Uterus (tissue), 4 donors: ENCODE data around the gene PTGES. TPM values are rescaled to one million over a fixed set of nuclear protein-coding genes. Genes with fewer than 3 reads are reported as not detected.

Experiments
- DNase-seq, 2 donors: peaks; one replicate each; pipeline ENCODE4 v3.0.0-alpha.2; 2019 to 2020
- H3K27ac ChIP-seq, 2 donors: fragments of 200-600 bp; sonication (generic); 1 replicate in 1 of 2; 2 replicates in 1 of 2; pipeline ENCODE4 v1.5.1; 2016 to 2018
- H3K27me3 ChIP-seq, 2 donors: fragments of 200-600 bp; sonication (generic); one replicate each; pipeline ENCODE4 v1.5.1; 2018 to 2019; ENCODE audit warnings: control low read depth in 1 of 2
- H3K36me3 ChIP-seq, 2 donors: fragments of 200-600 bp; sonication (generic); one replicate each; pipeline ENCODE4 v1.5.1; 2019; ENCODE audit warnings: control low read depth in 1 of 2
- H3K4me1 ChIP-seq, 2 donors: fragments of 200-600 bp; sonication (generic); one replicate each; pipeline ENCODE4 v1.5.1; 2018 to 2019; ENCODE audit warnings: control low read depth in 1 of 2
- H3K4me3 ChIP-seq, 2 donors: fragments of 200-600 bp; sonication (generic); 1 replicate in 1 of 2; 2 replicates in 1 of 2; pipeline ENCODE4 v1.5.1; 2018 to 2019; ENCODE audit warnings: mild to moderate bottlenecking in 1 of 2
- H3K9me3 ChIP-seq, 2 donors: fragments of 200-600 bp; sonication (generic); one replicate each; pipeline ENCODE4 v1.5.1; 2019; ENCODE audit warnings: control low read depth in 1 of 2
- POLR2A ChIP-seq, 2 donors: fragments of 450-650 bp; IDR thresholded peaks; one replicate each; pipeline ENCODE4 v1.6.1; 2016; ENCODE audit warnings: antibody characterized with exemption in 2 of 2, mild to moderate bottlenecking in 1 of 2, moderate library complexity in 1 of 2
- intact Hi-C: fragments of 100-400 bp; cut with DNase I; formaldehyde crosslinking; loops from one replicate; pipeline ENCODE4 v1.15.1; 2023; ENCODE audit warnings: low total_unique reads
- total RNA-seq, 4 donors: library from RNA; depleted of rRNA in 3 of 4; stranded (reverse); fragments of >200 nt in 3 of 4; gene quantifications; one replicate each; pipeline versions ENCODE4 v1.1.0 to v1.2.4, GENCODE V29; 2014 to 2023
- TF ChIP-seq, protein P1 (sequence below), 4 experiments: fragments of 200-600 bp in 2 of 4; fragments of 450-650 bp in 2 of 4; sonication (generic) in 2 of 4; IDR thresholded peaks; one replicate each; pipeline ENCODE4 v1.5.1; 2016 to 2019; ENCODE audit warnings: antibody characterized with exemption in 4 of 4, mild to moderate bottlenecking in 2 of 4, moderate library complexity in 1 of 4
- donor health status: DM: yes; HTN: yes; CAD: no.

PTGES gene
- total RNA-seq, 4 donors from 2014 or later = 1.3 to 7.5 (median 4.2) TPM; not detected in 1

DNA sequence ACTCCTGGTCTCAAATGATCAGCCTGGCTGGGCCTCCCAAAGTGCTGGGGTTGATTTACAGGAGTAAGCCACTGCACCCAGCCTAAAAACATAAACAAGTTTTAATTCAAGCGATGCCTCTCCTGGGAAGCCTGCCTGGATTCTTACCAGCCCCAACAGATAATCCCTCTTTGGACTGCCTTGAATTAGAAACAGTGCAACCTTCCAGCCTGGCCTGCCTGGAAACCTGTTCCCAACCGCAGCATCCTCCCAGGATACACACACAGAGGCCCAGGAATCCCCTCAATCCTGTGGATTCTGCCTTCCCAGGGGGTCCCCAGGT, 19.2 kb downstream of the PTGES start:
- H3K27ac ChIP-seq = no peak overlapping the region
- intact Hi-C loops = no loop called here
- DNase-seq = no peak
- no peak overlapping the region for H3K4me3 ChIP-seq
- H3K27me3 ChIP-seq = no peaks in the 10 kb centered on the region
- H3K36me3 ChIP-seq = no peaks in the 10 kb centered on the region
- no peaks in the 10 kb centered on the region for H3K4me1 ChIP-seq
- TF ChIP-seq POLR2A (IDR thresholded peaks at IDR 0.05) = no peak
- TF ChIP-seq, protein P1, sequence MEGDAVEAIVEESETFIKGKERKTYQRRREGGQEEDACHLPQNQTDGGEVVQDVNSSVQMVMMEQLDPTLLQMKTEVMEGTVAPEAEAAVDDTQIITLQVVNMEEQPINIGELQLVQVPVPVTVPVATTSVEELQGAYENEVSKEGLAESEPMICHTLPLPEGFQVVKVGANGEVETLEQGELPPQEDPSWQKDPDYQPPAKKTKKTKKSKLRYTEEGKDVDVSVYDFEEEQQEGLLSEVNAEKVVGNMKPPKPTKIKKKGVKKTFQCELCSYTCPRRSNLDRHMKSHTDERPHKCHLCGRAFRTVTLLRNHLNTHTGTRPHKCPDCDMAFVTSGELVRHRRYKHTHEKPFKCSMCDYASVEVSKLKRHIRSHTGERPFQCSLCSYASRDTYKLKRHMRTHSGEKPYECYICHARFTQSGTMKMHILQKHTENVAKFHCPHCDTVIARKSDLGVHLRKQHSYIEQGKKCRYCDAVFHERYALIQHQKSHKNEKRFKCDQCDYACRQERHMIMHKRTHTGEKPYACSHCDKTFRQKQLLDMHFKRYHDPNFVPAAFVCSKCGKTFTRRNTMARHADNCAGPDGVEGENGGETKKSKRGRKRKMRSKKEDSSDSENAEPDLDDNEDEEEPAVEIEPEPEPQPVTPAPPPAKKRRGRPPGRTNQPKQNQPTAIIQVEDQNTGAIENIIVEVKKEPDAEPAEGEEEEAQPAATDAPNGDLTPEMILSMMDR (IDR thresholded peaks at IDR 0.05) = no peak
- H3K9me3 ChIP-seq = no peaks in the 10 kb centered on the region

DNA sequence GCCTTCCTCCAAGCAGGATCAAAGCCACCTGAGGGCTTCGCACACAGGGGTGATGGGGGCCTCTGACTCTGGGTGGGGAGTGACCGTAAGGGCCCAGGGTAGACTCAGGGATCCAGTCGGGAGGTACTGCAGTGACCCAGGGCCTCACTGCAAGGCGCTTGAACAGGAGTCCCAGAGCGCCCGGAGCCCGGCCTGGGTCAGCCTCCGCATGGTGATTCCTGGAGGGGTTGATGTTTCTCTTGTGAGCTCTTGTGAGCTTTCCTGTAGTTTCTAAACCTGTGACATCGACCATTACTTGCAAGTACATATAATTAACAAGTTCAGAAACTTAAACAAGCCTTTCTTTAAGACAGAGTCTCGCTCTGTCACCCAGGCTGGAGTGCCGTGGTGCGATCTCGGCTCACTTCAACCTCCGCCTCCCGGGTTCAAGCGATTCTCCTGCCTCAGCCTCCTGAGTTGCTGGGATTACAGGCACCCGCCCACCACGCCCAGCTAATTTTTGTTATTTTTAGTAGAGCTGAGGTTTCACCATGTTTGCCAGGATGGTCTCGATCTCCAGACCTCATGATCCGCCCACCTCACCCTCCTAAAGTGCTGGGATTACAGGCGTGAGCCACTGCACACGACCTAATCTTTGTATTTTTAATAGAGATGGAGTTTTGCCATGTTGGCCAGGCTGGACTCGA, 19.8 kb downstream of the PTGES start:
- Histone ChIP-seq H3K4me3 (no peak overlapping the region), H3K27me3 (no peaks in the 10 kb centered on the region), H3K27ac (no peak overlapping the region), H3K36me3 (no peaks in the 10 kb centered on the region), H3K9me3 (no peaks in the 10 kb centered on the region), H3K4me1 (no peaks in the 10 kb centered on the region)
- TF ChIP-seq POLR2A (IDR thresholded peaks at IDR 0.05) = no peak
- TF ChIP-seq, protein P1 (IDR thresholded peaks at IDR 0.05) = no peak
- DNase-seq = no peak
- intact Hi-C loops = no loop called here

DNA sequence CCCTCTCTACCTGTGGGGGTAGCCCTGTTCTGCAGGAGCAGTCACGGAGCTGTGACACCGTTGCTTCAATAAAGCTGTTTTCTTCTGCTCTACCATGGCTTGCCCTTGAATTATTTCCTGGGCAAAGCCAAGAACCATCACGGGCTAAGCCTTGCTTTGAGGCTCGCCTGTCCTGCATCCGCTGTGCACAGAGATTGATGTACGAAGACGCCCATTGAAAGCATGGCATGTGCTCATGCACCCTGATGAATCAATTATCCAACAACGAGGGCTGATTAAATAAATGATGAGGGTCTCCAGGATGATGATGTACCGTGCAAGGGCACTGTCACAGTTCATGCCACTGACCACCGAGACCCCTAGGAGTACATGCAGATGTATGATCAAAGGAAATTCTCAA, 20.7 kb downstream of the PTGES start:
- Histone ChIP-seq H3K27me3 (no peaks in the 10 kb centered on the region), H3K9me3 (no peaks in the 10 kb centered on the region), H3K36me3 (no peaks in the 10 kb centered on the region), H3K4me1 (no peaks in the 10 kb centered on the region), H3K4me3 (no peak overlapping the region), H3K27ac (no peak overlapping the region)
- DNase-seq = no peak
- intact Hi-C loops = no loop called here
- no peak for TF ChIP-seq POLR2A (IDR thresholded peaks at IDR 0.05)
- TF ChIP-seq, protein P1 (IDR thresholded peaks at IDR 0.05) = no peak

DNA sequence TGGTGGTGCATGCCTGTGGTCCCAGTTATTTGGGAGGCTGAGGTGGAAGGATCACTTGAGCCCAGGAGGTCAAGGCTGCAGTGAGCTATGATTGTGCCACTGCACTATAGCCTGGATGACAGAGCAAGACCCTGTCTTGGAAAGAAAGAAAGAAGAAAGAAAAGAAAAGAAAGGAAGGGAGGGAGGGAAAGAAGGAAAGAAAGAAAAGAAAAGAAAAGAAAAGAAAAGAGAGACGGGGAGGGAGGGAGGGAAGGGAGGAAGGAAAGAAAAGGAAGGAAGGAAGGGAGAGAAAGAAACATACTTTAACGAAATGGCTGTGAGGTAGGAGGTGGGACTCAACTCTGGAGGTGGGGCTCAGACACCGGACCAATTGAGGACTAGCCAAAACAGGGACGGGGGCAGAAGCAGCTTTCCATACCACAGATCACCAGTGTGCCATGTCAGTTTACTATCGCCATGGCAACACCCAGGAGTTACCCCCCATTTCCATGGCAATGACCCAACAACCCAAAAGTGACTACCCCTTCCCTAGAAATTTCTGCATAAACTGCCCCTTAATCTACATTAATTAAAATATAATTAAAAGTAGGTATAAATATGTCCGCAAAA, 21.3 kb downstream of the PTGES start:
- TF ChIP-seq, protein P1 (IDR thresholded peaks at IDR 0.05) = no peak
- TF ChIP-seq POLR2A (IDR thresholded peaks at IDR 0.05) = no peak
- no peak overlapping the region for H3K27ac ChIP-seq
- H3K9me3 ChIP-seq = no peaks in the 10 kb centered on the region
- H3K4me3 ChIP-seq = no peak overlapping the region
- no peak for DNase-seq
- intact Hi-C loops = no loop called here
- no peaks in the 10 kb centered on the region for H3K27me3 ChIP-seq
- H3K36me3 ChIP-seq = no peaks in the 10 kb centered on the region
- H3K4me1 ChIP-seq = no peaks in the 10 kb centered on the region

DNA sequence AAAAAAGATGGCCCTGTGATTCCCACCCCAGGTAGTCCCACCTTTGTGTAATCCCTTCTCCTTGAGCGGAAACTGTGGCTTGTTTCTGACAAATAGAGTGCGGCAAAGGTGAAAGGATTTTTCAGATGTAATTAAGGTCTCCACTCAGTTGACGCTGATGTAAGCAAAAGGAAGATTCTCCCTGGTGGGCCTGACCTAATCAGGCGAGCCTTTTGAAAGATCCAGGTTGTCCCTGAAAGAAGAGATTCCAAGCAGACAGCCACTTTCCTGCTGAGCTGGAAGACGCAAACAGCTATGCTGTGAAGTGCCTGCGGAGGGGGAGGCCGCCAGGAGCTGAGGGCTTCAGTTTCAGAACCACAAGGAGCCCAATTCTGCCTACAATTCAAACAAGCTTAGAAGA, 24.1 kb downstream of the PTGES start:
- H3K27me3 ChIP-seq = no peaks in the 10 kb centered on the region
- TF ChIP-seq POLR2A (IDR thresholded peaks at IDR 0.05) = no peak
- TF ChIP-seq, protein P1 (IDR thresholded peaks at IDR 0.05) = no peak
- intact Hi-C loops = loop anchor here (10.0 kb wide), 1 partner anchor 74 kb away; no protein-coding TSS in a partner anchor
- H3K9me3 ChIP-seq = no peaks in the 10 kb centered on the region
- H3K4me3 ChIP-seq = no peak overlapping the region
- H3K4me1 ChIP-seq = no peaks in the 10 kb centered on the region
- H3K36me3 ChIP-seq = no peaks in the 10 kb centered on the region
- no peak overlapping the region for H3K27ac ChIP-seq
- DNase-seq = no peak
